HEK293 (cell line): ENCODE measurements around the gene LY6G5B.

Experiments used
- CTCF ChIP-seq: fragments of 450-650 bp; formaldehyde crosslinking; IDR thresholded peaks from 2 replicates; pipeline ENCODE4 v1.5.1; 2016; ENCODE audit warnings: missing biosample characterization, missing genetic modification characterization
- REST ChIP-seq: fragments of 450-650 bp; formaldehyde crosslinking; IDR thresholded peaks from 2 replicates; pipeline ENCODE4 v1.5.1; 2016; ENCODE audit warnings: missing biosample characterization, missing genetic modification characterization
- ZNF133 ChIP-seq: fragments of 450-650 bp; formaldehyde crosslinking; IDR thresholded peaks from 2 replicates; pipeline ENCODE4 v1.5.1; 2016; ENCODE audit warnings: missing biosample characterization, missing genetic modification characterization
- ZNF24 ChIP-seq: fragments of 450-650 bp; formaldehyde crosslinking; IDR thresholded peaks from 2 replicates; pipeline ENCODE4 v1.5.1; 2016; ENCODE audit warnings: missing biosample characterization, missing genetic modification characterization
- ZNF274 ChIP-seq, 2 experiments: fragments of 200-500 bp in 1 of 2; fragments of 450-650 bp in 1 of 2; sonication (Bioruptor generic) in 1 of 2; formaldehyde crosslinking in 1 of 2; IDR thresholded peaks; 2 replicates each; pipeline versions ENCODE4 v1.5.1 to v1.6.1; 2014 to 2016; ENCODE audit warnings: borderline replicate concordance in 1 of 2, inconsistent platforms in 1 of 2, low read length in 1 of 2, missing biosample characterization in 1 of 2, missing genetic modification characterization in 1 of 2
- ZNF280D ChIP-seq: fragments of 450-650 bp; formaldehyde crosslinking; IDR thresholded peaks from 2 replicates; pipeline ENCODE4 v1.5.1; 2016; ENCODE audit warnings: missing biosample characterization, missing genetic modification characterization
- ZNF426 ChIP-seq: fragments of 450-650 bp; formaldehyde crosslinking; IDR thresholded peaks from 2 replicates; pipeline ENCODE4 v1.5.1; 2017; ENCODE audit warnings: missing biosample characterization, missing genetic modification characterization, mild to moderate bottlenecking, inconsistent platforms, moderate library complexity
- ZNF433 ChIP-seq: fragments of 450-650 bp; formaldehyde crosslinking; IDR thresholded peaks from 2 replicates; pipeline ENCODE4 v1.5.1; 2016; ENCODE audit warnings: missing biosample characterization, missing genetic modification characterization, low read depth
- ZNF544 ChIP-seq: fragments of 450-650 bp; formaldehyde crosslinking; IDR thresholded peaks from 2 replicates; pipeline ENCODE4 v1.5.0; 2017; ENCODE audit warnings: missing biosample characterization, missing genetic modification characterization

GRCh38 chr6:31639449-31639861 lies 30.3 kb upstream of the LY6G5B start:
- TF ChIP-seq ZNF544 (tag by site-specific recombination) (no peak), ZNF426 (tag by site-specific recombination) (no peak), ZNF433 (tag by site-specific recombination) (no peak), ZNF280D (tag by site-specific recombination) (no peak), REST (tag by site-specific recombination) (no peak), ZNF274 (IDR thresholded peaks at IDR 0.05; ENCODE audit: low read length) (no peak), ZNF274 (tag by site-specific recombination; IDR thresholded peaks at IDR 0.05; ENCODE audit: borderline replicate concordance) (no peak), ZNF133 (tag by site-specific recombination) (no peak), ZNF24 (no peak), CTCF (tag by site-specific recombination) (no peak)
